ENCODE measurements around the gene STAU1. TPM values are rescaled to one million over a fixed set of nuclear protein-coding genes. Genes with fewer than 3 reads are reported as not detected.
"Not testable (repeated sequence)": the region's sequence is repeated elsewhere in the genome, so short reads cannot be mapped to it uniquely, and the experiment has no call there.

STAU1 gene
- polyA plus RNA-seq, 3 donors: 17.3 to 34.2 (median 24.0) TPM

- no peak overlapping the region for H3K27ac Mint-ChIP-seq
- no peaks in the 10 kb centered on the region for H3K9me3 ChIP-seq (replicated peaks in 1 of 2; ENCODE audit: control insufficient read depth in 1 of 2, insufficient read depth in 1 of 2, low read length in 2 of 2)
These were observed 96.4 kb downstream of the STAU1 start for GRCh38 chr20:49091762-49092161.

GRCh38 chr20:49091104-49091503 lies 97.0 kb downstream of the STAU1 start:
- H3K36me3 ChIP-seq (replicated peaks in 1 of 2; ENCODE audit: control insufficient read depth in 1 of 2, insufficient read depth in 2 of 2, low read length in 2 of 2): peaks cover 88 to 99% of the 10 kb centered on the region in 2 donors
- Mint-ChIP-seq H3K9me3 (no peaks in the 10 kb centered on the region), H3K36me3 (peaks cover 90 to 97% of the 10 kb centered on the region in 2 donors), H3K4me1 (no peaks in the 10 kb centered on the region), H3K27me3 (ENCODE audit: low read depth in 3 of 3) (peaks cover 0 to 1% (median 0%) of the 10 kb centered on the region in 3 donors), H3K4me3 (no peak overlapping the region), H3K27ac (peak overlapping the region in 1 of 7 donors; percentile 57)
- no peak overlapping the region for H2AFZ ChIP-seq (ENCODE audit: insufficient read depth, low read depth, low read length, poor library complexity, severe bottlenecking)
- H3K27ac ChIP-seq (ENCODE audit: low read depth in 1 of 2, low read length in 2 of 2): no peak overlapping the region
- intact Hi-C loops (cut with micrococcal nuclease): no loop called here
- no peak for TF ChIP-seq CTCF (IDR thresholded peaks at IDR 0.05)
- H3K27me3 ChIP-seq (ENCODE audit: control insufficient read depth in 2 of 2, insufficient read depth in 2 of 2, low read length in 2 of 2): no peaks in the 10 kb centered on the region
- no peaks in the 10 kb centered on the region for H3K4me1 ChIP-seq (ENCODE audit: control insufficient read depth in 1 of 2, insufficient read depth in 2 of 2, low read length in 2 of 2)
- WGBS (ENCODE audit: insufficient coverage): over 99% methylated on average over 8 of the region's 8 CpGs
- H3K4me2 ChIP-seq (replicated peaks; ENCODE audit: extremely low read depth, low read length, poor library complexity, severe bottlenecking): no peak overlapping the region
- no peaks in the 10 kb centered on the region for H3K9me3 ChIP-seq (replicated peaks in 1 of 2; ENCODE audit: control insufficient read depth in 1 of 2, insufficient read depth in 1 of 2, low read length in 2 of 2)
- H3K4me3 ChIP-seq (replicated peaks in 1 of 3; ENCODE audit: low read depth in 2 of 3, low read length in 3 of 3): no peak overlapping the region
- no peak overlapping the region for H3K9ac ChIP-seq (ENCODE audit: insufficient read depth, low read length, poor library complexity, severe bottlenecking)
- H4K20me1 ChIP-seq (ENCODE audit: insufficient read depth, low read length): no peaks in the 10 kb centered on the region
- no peaks in the 10 kb centered on the region for H3K79me2 ChIP-seq (ENCODE audit: insufficient read depth, low read length)
- DNase-seq: no peak

More at GRCh38 chr20:49091762-49092161, 96.4 kb downstream of the STAU1 start:
- no peaks in the 10 kb centered on the region for H3K27me3 ChIP-seq (ENCODE audit: control insufficient read depth in 2 of 2, insufficient read depth in 2 of 2, low read length in 2 of 2)
- peaks cover 90 to 99% of the 10 kb centered on the region in 2 donors for H3K36me3 ChIP-seq (replicated peaks in 1 of 2; ENCODE audit: control insufficient read depth in 1 of 2, insufficient read depth in 2 of 2, low read length in 2 of 2)
- WGBS (ENCODE audit: insufficient coverage): no CpG with 5 or more reads among the region's 1 CpG
- Mint-ChIP-seq H3K4me1 (no peaks in the 10 kb centered on the region), H3K27me3 (ENCODE audit: low read depth in 3 of 3) (peaks cover 0 to 1% (median 0%) of the 10 kb centered on the region in 3 donors), H3K36me3 (peaks cover 90 to 97% of the 10 kb centered on the region in 2 donors), H3K9me3 (no peaks in the 10 kb centered on the region), H3K4me3 (no peak overlapping the region)
- H3K4me2 ChIP-seq (replicated peaks; ENCODE audit: extremely low read depth, low read length, poor library complexity, severe bottlenecking): no peak overlapping the region
- no peak overlapping the region for H3K4me3 ChIP-seq (replicated peaks in 1 of 3; ENCODE audit: low read depth in 2 of 3, low read length in 3 of 3)
- no peaks in the 10 kb centered on the region for H3K79me2 ChIP-seq (ENCODE audit: insufficient read depth, low read length)
- DNase-seq: no peak
- no peak for TF ChIP-seq CTCF (IDR thresholded peaks at IDR 0.05)
- intact Hi-C loops (cut with micrococcal nuclease): no loop called here
- H3K4me1 ChIP-seq (ENCODE audit: control insufficient read depth in 1 of 2, insufficient read depth in 2 of 2, low read length in 2 of 2): no peaks in the 10 kb centered on the region
- H4K20me1 ChIP-seq (ENCODE audit: insufficient read depth, low read length): no peaks in the 10 kb centered on the region
- H2AFZ ChIP-seq (ENCODE audit: insufficient read depth, low read depth, low read length, poor library complexity, severe bottlenecking): no peak overlapping the region
- no peak overlapping the region for H3K9ac ChIP-seq (ENCODE audit: insufficient read depth, low read length, poor library complexity, severe bottlenecking)
- H3K27ac ChIP-seq (ENCODE audit: low read depth in 1 of 2, low read length in 2 of 2): no peak overlapping the region

GRCh38 chr20:49082295-49082694 lies 105.8 kb downstream of the STAU1 start:
- not testable (repeated sequence) for H3K4me3 Mint-ChIP-seq; H3K27me3 ChIP-seq (ENCODE audit: control insufficient read depth in 2 of 2, insufficient read depth in 2 of 2, low read length in 2 of 2); H3K79me2 ChIP-seq (ENCODE audit: insufficient read depth, low read length); DNase-seq; H3K27me3 Mint-ChIP-seq (ENCODE audit: low read depth in 3 of 3); H3K27ac Mint-ChIP-seq; H2AFZ ChIP-seq (ENCODE audit: insufficient read depth, low read depth, low read length, poor library complexity, severe bottlenecking); H3K27ac ChIP-seq (ENCODE audit: low read depth in 1 of 2, low read length in 2 of 2); H3K9ac ChIP-seq (ENCODE audit: insufficient read depth, low read length, poor library complexity, severe bottlenecking); H3K4me2 ChIP-seq (replicated peaks; ENCODE audit: extremely low read depth, low read length, poor library complexity, severe bottlenecking); H3K4me1 Mint-ChIP-seq; H3K4me3 ChIP-seq (replicated peaks in 1 of 3; ENCODE audit: low read depth in 2 of 3, low read length in 3 of 3); H3K9me3 ChIP-seq (replicated peaks in 1 of 2; ENCODE audit: control insufficient read depth in 1 of 2, insufficient read depth in 1 of 2, low read length in 2 of 2); H3K9me3 Mint-ChIP-seq; H4K20me1 ChIP-seq (ENCODE audit: insufficient read depth, low read length); H3K4me1 ChIP-seq (ENCODE audit: control insufficient read depth in 1 of 2, insufficient read depth in 2 of 2, low read length in 2 of 2)
- peaks cover 85 to 96% of the 10 kb centered on the region in 2 donors for H3K36me3 Mint-ChIP-seq
- 100% methylated on average over 6 of the region's 12 CpGs for WGBS (ENCODE audit: insufficient coverage)
- intact Hi-C loops (cut with micrococcal nuclease): loop anchor here in 1 of 2 donors (10.0 kb wide), 1 partner anchor 437 kb away; no protein-coding TSS in a partner anchor
- H3K36me3 ChIP-seq (replicated peaks in 1 of 2; ENCODE audit: control insufficient read depth in 1 of 2, insufficient read depth in 2 of 2, low read length in 2 of 2): peaks cover 93 to 100% of the 10 kb centered on the region in 2 donors

All from CD14-positive monocyte (primary cell).